Panc1 (cell line): ENCODE measurements around the gene TNRC6C. TPM values are rescaled to one million over a fixed set of nuclear protein-coding genes. Genes with fewer than 3 reads are reported as not detected.

Experiments
- total RNA-seq: library from RNA; stranded (reverse); gene quantifications from one replicate; pipeline ENCODE4 v1.2.1, GENCODE V29; 2021; ENCODE audit not compliant: unreplicated experiment

The TNRC6C gene
- total RNA-seq, 1 experiment from 2014 or later, result 10.1 TPM

Other genes starting within 250 kb of the TNRC6C start
- gene TMC6, start 170.1 kb downstream of the TNRC6C start, total RNA-seq, result 58.0 TPM
- gene TMC8, start 172.1 kb downstream of the TNRC6C start, total RNA-seq, result 1.4 TPM
- gene C17orf99, start 187.7 kb downstream of the TNRC6C start, total RNA-seq, result 0.67 TPM
- 204 TPM for gene SYNGR2, start 209.9 kb downstream of the TNRC6C start, total RNA-seq
- gene TK1, start 228.3 kb downstream of the TNRC6C start, total RNA-seq, result 153 TPM
- 59.3 TPM for gene AFMID, start 228.7 kb downstream of the TNRC6C start, total RNA-seq